Neural cell (in vitro differentiated cells): ENCODE data around the gene CBLB. TPM values are rescaled to one million over a fixed set of nuclear protein-coding genes. Genes with fewer than 3 reads are reported as not detected.

ENCODE experiments used
- H2AFZ ChIP-seq: fragments of 200-600, 300-800 bp; sonication (generic), shearing (Covaris generic); 2 replicates; pipeline ENCODE4 v1.6.0; 2014; ENCODE audit warnings: low read depth, mild to moderate bottlenecking, antibody characterized with exemption, low read length, moderate library complexity
- H3F3A ChIP-seq: fragments of 200-600 bp; shearing (Covaris generic); 2 replicates; pipeline ENCODE4 v1.6.1; 2016; ENCODE audit warnings: mild to moderate bottlenecking, moderate library complexity, mixed read lengths, antibody characterized with exemption, low read length; ENCODE audit not compliant: insufficient read depth, poor library complexity, severe bottlenecking
- H3K27ac ChIP-seq: fragments of 200-600, 300-800 bp; sonication (generic), shearing (Covaris generic); 2 replicates; pipeline ENCODE4 v1.5.1; 2014; ENCODE audit warnings: mild to moderate bottlenecking, low read length, moderate library complexity
- H3K27me3 ChIP-seq: fragments of 300-800, 200-600 bp; sonication (generic), shearing (Covaris generic); 2 replicates; pipeline ENCODE4 v1.6.0; 2014; ENCODE audit warnings: mild to moderate bottlenecking, low read depth, low read length, moderate library complexity; ENCODE audit not compliant: insufficient read depth
- H3K36me3 ChIP-seq: fragments of 300-800, 200-600 bp; sonication (generic), shearing (Covaris generic); 2 replicates; pipeline ENCODE4 v1.5.1; 2014; ENCODE audit warnings: mild to moderate bottlenecking, antibody characterized with exemption, low read length, moderate library complexity; ENCODE audit not compliant: insufficient read depth
- H3K4me2 ChIP-seq: fragments of 300-800, 200-600 bp; sonication (generic), shearing (Covaris generic); 2 replicates; pipeline ENCODE4 v1.6.0; 2014; ENCODE audit warnings: mild to moderate bottlenecking, low read length
- H3K4me3 ChIP-seq: fragments of 300-800, 200-600 bp; sonication (generic), shearing (Covaris generic); 2 replicates; pipeline ENCODE4 v1.5.1; 2014; ENCODE audit warnings: mild to moderate bottlenecking, low read length, moderate library complexity
- H3K79me2 ChIP-seq: fragments of 200-600 bp; shearing (Covaris generic); replicated peaks from 2 replicates; pipeline ENCODE4 v1.6.0; 2014; ENCODE audit warnings: mild to moderate bottlenecking, low read length, moderate library complexity; ENCODE audit not compliant: insufficient read depth
- H3K9ac ChIP-seq: fragments of 300-800, 200-600 bp; sonication (generic), shearing (Covaris generic); 2 replicates; pipeline ENCODE4 v1.6.1; 2016; ENCODE audit warnings: mild to moderate bottlenecking, low read length, mixed read lengths
- H3K9me2 ChIP-seq: fragments of 200-600 bp; shearing (Covaris generic); 2 replicates; pipeline ENCODE4 v1.6.1; 2016; ENCODE audit warnings: mild to moderate bottlenecking, low read length, mixed read lengths; ENCODE audit not compliant: insufficient read depth
- H3K9me3 ChIP-seq: fragments of 200-600, 300-800 bp; sonication (generic), shearing (Covaris generic); 2 replicates; pipeline ENCODE4 v1.6.1; 2016; ENCODE audit warnings: mild to moderate bottlenecking, mixed run types, low read length, moderate library complexity, mixed read lengths
- H4K20me1 ChIP-seq: fragments of 200-600 bp; shearing (Covaris generic); 2 replicates; pipeline ENCODE4 v1.6.1; 2016; ENCODE audit warnings: mild to moderate bottlenecking, mixed run types; ENCODE audit not compliant: insufficient read depth
- EP300 ChIP-seq: fragments of 450-650 bp; conservative IDR thresholded peaks from 2 replicates; pipeline ENCODE4 v1.6.1; 2014; ENCODE audit warnings: antibody characterized with exemption, mild to moderate bottlenecking, moderate library complexity; ENCODE audit not compliant: poor library complexity, severe bottlenecking
- EZH2 ChIP-seq: fragments of 200-600, 300-800 bp; shearing (Covaris generic), sonication (generic); IDR thresholded peaks from 2 replicates; pipeline ENCODE4 v1.6.1; 2014; ENCODE audit warnings: antibody characterized with exemption, low read length, borderline replicate concordance, mild to moderate bottlenecking; ENCODE audit not compliant: insufficient read depth, poor library complexity, severe bottlenecking
- MXI1 ChIP-seq: fragments of 450-650 bp; conservative IDR thresholded peaks from 2 replicates; pipeline ENCODE4 v1.6.1; 2014; ENCODE audit warnings: antibody characterized with exemption, mild to moderate bottlenecking; ENCODE audit not compliant: poor library complexity, severe bottlenecking
- POLR2AphosphoS5 ChIP-seq: IDR thresholded peaks from 2 replicates; pipeline ENCODE4 v1.6.1; 2012
- RAD21 ChIP-seq: fragments of 450-650 bp; conservative IDR thresholded peaks from 2 replicates; pipeline ENCODE4 v1.6.1; 2014; ENCODE audit warnings: antibody characterized with exemption, mild to moderate bottlenecking, moderate library complexity
- SMC3 ChIP-seq: fragments of 450-650 bp; conservative IDR thresholded peaks from 2 replicates; pipeline ENCODE4 v1.6.1; 2014; ENCODE audit warnings: antibody characterized with exemption, mild to moderate bottlenecking, moderate library complexity; ENCODE audit not compliant: poor library complexity
- TAF1 ChIP-seq: IDR thresholded peaks from 2 replicates; pipeline ENCODE4 v1.6.1; 2012; ENCODE audit warnings: low read depth
- polyA plus RNA-seq: library from polyadenylated mRNA; depleted of rRNA; stranded (reverse); fragments of >200 nt; gene quantifications from 2 replicates; pipeline ENCODE4 v1.2.3, GENCODE V29; 2014
- TF ChIP-seq, protein P1 (sequence below): IDR thresholded peaks from 2 replicates; pipeline ENCODE4 v1.6.1; 2012; ENCODE audit warnings: borderline replicate concordance
- TF ChIP-seq, protein P2 (sequence below): fragments of 450-650 bp; IDR thresholded peaks from 2 replicates; pipeline ENCODE4 v1.5.1; 2014; ENCODE audit warnings: antibody characterized with exemption, mild to moderate bottlenecking, moderate library complexity; ENCODE audit not compliant: poor library complexity, severe bottlenecking

The CBLB gene
- polyA plus RNA-seq, 1 donor from 2014 or later = 36.4 TPM

DNA sequence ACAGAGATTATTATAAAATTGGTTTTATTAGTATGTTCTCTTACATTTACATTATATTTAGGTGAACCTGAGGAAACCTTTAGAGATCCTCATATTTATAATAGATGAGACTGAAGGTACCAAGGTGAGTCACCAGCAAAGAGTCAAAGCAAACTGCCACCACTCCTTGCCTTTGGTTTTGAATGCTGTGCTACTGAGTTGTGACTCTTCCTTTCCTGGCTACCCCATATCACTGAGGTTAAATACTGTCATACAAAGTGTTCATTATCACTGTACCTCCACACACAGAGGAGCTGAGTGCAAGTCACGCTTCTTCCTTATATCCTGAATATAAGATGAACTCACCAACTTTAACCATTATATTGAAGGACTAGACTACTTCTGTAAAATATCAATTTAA is 168.2 kb downstream of the CBLB start:
- Histone ChIP-seq H3K4me3 (no peak overlapping the region), H3K36me3 (peaks cover 16% of the 10 kb centered on the region), H2AFZ (no peak overlapping the region), H3K79me2 (no peaks in the 10 kb centered on the region), H3K9me2 (no peaks in the 10 kb centered on the region), H3K27ac (no peak overlapping the region), H3F3A (no peaks in the 10 kb centered on the region), H3K9me3 (no peaks in the 10 kb centered on the region), H3K4me2 (no peak overlapping the region), H4K20me1 (no peaks in the 10 kb centered on the region), H3K9ac (no peak overlapping the region), H3K27me3 (no peaks in the 10 kb centered on the region)
- TF ChIP-seq, protein P1, sequence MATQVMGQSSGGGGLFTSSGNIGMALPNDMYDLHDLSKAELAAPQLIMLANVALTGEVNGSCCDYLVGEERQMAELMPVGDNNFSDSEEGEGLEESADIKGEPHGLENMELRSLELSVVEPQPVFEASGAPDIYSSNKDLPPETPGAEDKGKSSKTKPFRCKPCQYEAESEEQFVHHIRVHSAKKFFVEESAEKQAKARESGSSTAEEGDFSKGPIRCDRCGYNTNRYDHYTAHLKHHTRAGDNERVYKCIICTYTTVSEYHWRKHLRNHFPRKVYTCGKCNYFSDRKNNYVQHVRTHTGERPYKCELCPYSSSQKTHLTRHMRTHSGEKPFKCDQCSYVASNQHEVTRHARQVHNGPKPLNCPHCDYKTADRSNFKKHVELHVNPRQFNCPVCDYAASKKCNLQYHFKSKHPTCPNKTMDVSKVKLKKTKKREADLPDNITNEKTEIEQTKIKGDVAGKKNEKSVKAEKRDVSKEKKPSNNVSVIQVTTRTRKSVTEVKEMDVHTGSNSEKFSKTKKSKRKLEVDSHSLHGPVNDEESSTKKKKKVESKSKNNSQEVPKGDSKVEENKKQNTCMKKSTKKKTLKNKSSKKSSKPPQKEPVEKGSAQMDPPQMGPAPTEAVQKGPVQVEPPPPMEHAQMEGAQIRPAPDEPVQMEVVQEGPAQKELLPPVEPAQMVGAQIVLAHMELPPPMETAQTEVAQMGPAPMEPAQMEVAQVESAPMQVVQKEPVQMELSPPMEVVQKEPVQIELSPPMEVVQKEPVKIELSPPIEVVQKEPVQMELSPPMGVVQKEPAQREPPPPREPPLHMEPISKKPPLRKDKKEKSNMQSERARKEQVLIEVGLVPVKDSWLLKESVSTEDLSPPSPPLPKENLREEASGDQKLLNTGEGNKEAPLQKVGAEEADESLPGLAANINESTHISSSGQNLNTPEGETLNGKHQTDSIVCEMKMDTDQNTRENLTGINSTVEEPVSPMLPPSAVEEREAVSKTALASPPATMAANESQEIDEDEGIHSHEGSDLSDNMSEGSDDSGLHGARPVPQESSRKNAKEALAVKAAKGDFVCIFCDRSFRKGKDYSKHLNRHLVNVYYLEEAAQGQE = no peak
- TF ChIP-seq EP300 (no peak), POLR2AphosphoS5 (no peak), TAF1 (no peak), MXI1 (no peak), RAD21 (no peak), SMC3 (no peak), EZH2 (no peak)
- TF ChIP-seq, protein P2, sequence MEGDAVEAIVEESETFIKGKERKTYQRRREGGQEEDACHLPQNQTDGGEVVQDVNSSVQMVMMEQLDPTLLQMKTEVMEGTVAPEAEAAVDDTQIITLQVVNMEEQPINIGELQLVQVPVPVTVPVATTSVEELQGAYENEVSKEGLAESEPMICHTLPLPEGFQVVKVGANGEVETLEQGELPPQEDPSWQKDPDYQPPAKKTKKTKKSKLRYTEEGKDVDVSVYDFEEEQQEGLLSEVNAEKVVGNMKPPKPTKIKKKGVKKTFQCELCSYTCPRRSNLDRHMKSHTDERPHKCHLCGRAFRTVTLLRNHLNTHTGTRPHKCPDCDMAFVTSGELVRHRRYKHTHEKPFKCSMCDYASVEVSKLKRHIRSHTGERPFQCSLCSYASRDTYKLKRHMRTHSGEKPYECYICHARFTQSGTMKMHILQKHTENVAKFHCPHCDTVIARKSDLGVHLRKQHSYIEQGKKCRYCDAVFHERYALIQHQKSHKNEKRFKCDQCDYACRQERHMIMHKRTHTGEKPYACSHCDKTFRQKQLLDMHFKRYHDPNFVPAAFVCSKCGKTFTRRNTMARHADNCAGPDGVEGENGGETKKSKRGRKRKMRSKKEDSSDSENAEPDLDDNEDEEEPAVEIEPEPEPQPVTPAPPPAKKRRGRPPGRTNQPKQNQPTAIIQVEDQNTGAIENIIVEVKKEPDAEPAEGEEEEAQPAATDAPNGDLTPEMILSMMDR = no peak

GRCh38 chr3:105691633-105692032 is 177.2 kb downstream of the CBLB start:
- Histone ChIP-seq H3K4me2 (no peak overlapping the region), H3K9me3 (no peaks in the 10 kb centered on the region), H3K27me3 (no peaks in the 10 kb centered on the region), H3F3A (no peaks in the 10 kb centered on the region), H4K20me1 (no peaks in the 10 kb centered on the region), H3K79me2 (no peaks in the 10 kb centered on the region), H3K9ac (no peak overlapping the region), H3K27ac (no peak overlapping the region), H2AFZ (no peak overlapping the region), H3K4me3 (no peak overlapping the region), H3K9me2 (no peaks in the 10 kb centered on the region), H3K36me3 (peaks cover 18% of the 10 kb centered on the region)
- no peak for TF ChIP-seq SMC3

- Histone ChIP-seq H2AFZ (no peak overlapping the region), H3K4me3 (no peak overlapping the region), H4K20me1 (no peaks in the 10 kb centered on the region), H3K9me2 (no peaks in the 10 kb centered on the region), H3K79me2 (no peaks in the 10 kb centered on the region), H3F3A (no peaks in the 10 kb centered on the region), H3K9ac (no peak overlapping the region), H3K27ac (no peak overlapping the region), H3K27me3 (no peaks in the 10 kb centered on the region), H3K9me3 (no peaks in the 10 kb centered on the region), H3K36me3 (peaks cover 18% of the 10 kb centered on the region), H3K4me2 (no peak overlapping the region)
- TF ChIP-seq POLR2AphosphoS5 (no peak), TAF1 (no peak), EZH2 (no peak), RAD21 (no peak), EP300 (no peak), SMC3 (no peak), MXI1 (no peak)
- TF ChIP-seq, protein P1 = no peak
- TF ChIP-seq, protein P2 = no peak
These were observed 177.8 kb downstream of the CBLB start for GRCh38 chr3:105691053-105691452.
